Neural cell (in vitro differentiated cells): ENCODE results near the gene S100A16.

Source experiments
- MXI1 ChIP-seq: fragments of 450-650 bp; conservative IDR thresholded peaks from 2 replicates; pipeline ENCODE4 v1.6.1; 2014; ENCODE audit warnings: antibody characterized with exemption, mild to moderate bottlenecking; ENCODE audit not compliant: poor library complexity, severe bottlenecking
- POLR2AphosphoS5 ChIP-seq: IDR thresholded peaks from 2 replicates; pipeline ENCODE4 v1.6.1; 2012
- RAD21 ChIP-seq: fragments of 450-650 bp; conservative IDR thresholded peaks from 2 replicates; pipeline ENCODE4 v1.6.1; 2014; ENCODE audit warnings: antibody characterized with exemption, mild to moderate bottlenecking, moderate library complexity
- TF ChIP-seq, protein P1 (sequence below): fragments of 450-650 bp; IDR thresholded peaks from 2 replicates; pipeline ENCODE4 v1.5.1; 2014; ENCODE audit warnings: antibody characterized with exemption, mild to moderate bottlenecking, moderate library complexity; ENCODE audit not compliant: poor library complexity, severe bottlenecking

DNA sequence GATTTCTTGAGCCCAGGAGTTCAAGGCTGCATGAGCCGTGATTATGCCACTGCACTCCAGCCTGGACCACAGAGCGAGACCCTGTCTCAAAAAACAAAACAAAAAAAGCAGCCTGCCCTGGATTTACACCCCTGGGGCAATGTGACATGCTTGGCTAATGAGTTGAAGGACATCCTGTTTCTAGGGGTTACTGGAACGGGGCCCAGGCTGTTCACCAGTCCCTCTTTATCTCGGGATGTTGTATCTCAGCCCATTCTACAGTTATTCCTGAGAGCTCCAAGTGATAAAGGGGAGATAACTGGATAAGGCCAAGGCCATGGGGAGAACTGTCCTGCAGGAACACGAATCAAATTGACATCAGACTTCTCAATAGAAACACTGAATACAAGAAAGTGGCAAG, 25.6 kb downstream of the S100A16 start:
- TF ChIP-seq RAD21 (no peak), POLR2AphosphoS5 (no peak), MXI1 (no peak)
- TF ChIP-seq, protein P1, sequence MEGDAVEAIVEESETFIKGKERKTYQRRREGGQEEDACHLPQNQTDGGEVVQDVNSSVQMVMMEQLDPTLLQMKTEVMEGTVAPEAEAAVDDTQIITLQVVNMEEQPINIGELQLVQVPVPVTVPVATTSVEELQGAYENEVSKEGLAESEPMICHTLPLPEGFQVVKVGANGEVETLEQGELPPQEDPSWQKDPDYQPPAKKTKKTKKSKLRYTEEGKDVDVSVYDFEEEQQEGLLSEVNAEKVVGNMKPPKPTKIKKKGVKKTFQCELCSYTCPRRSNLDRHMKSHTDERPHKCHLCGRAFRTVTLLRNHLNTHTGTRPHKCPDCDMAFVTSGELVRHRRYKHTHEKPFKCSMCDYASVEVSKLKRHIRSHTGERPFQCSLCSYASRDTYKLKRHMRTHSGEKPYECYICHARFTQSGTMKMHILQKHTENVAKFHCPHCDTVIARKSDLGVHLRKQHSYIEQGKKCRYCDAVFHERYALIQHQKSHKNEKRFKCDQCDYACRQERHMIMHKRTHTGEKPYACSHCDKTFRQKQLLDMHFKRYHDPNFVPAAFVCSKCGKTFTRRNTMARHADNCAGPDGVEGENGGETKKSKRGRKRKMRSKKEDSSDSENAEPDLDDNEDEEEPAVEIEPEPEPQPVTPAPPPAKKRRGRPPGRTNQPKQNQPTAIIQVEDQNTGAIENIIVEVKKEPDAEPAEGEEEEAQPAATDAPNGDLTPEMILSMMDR: no peak
